Epithelial cell of proximal tubule (primary cell): ENCODE data around the gene MRPL52. TPM values are rescaled to one million over a fixed set of nuclear protein-coding genes. Genes with fewer than 3 reads are reported as not detected.

Experiments
- DNase-seq: peaks from one replicate; pipeline ENCODE4 v3.0.0-alpha.2; 2011; ENCODE audit warnings: low read depth
- H3K4me3 ChIP-seq: 2 replicates; pipeline ENCODE4 v1.5.1; 2011; ENCODE audit warnings: low read depth, mild to moderate bottlenecking, low read length
- CTCF ChIP-seq: conservative IDR thresholded peaks from 2 replicates; pipeline ENCODE4 v1.5.1; 2012; ENCODE audit warnings: low read depth, mild to moderate bottlenecking, low read length
- total RNA-seq: library from RNA; depleted of rRNA; stranded (reverse); fragments of >200 nt; gene quantifications from 2 replicates; pipeline ENCODE4 v1.2.3, GENCODE V29; 2015

The MRPL52 gene
- total RNA-seq, 1 donor from 2014 or later, result 224 TPM

GRCh38 chr14:22841311-22841710 lies 11.6 kb downstream of the MRPL52 start:
- no peak for DNase-seq
- no peak overlapping the region for H3K4me3 ChIP-seq
- TF ChIP-seq CTCF, result no peak

GRCh38 chr14:22841769-22842168 lies 12.1 kb downstream of the MRPL52 start:
- no peak for TF ChIP-seq CTCF
- DNase-seq, result no peak
- no peak overlapping the region for H3K4me3 ChIP-seq

GRCh38 chr14:22842211-22843122 lies 12.8 kb downstream of the MRPL52 start:
- TF ChIP-seq CTCF, result no peak
- no peak overlapping the region for H3K4me3 ChIP-seq
- no peak for DNase-seq

- TF ChIP-seq CTCF, result no peak
- no peak overlapping the region for H3K4me3 ChIP-seq
- DNase-seq, result no peak
Measured at GRCh38 chr14:22843123-22843925, 13.6 kb downstream of the MRPL52 start.

GRCh38 chr14:22844221-22845102 lies 14.8 kb downstream of the MRPL52 start:
- no peak for TF ChIP-seq CTCF
- no peak overlapping the region for H3K4me3 ChIP-seq
- DNase-seq, result no peak

GRCh38 chr14:22845103-22845394 lies 15.4 kb downstream of the MRPL52 start:
- TF ChIP-seq CTCF, result no peak

More at GRCh38 chr14:22845103-22845394, 15.4 kb downstream of the MRPL52 start:
- no peak overlapping the region for H3K4me3 ChIP-seq
- no peak for DNase-seq
